Measurements from ENCODE around the gene NPRL2. TPM values are rescaled to one million over a fixed set of nuclear protein-coding genes. Genes with fewer than 3 reads are reported as not detected.

The NPRL2 gene
- total and polyA plus RNA-seq, 2 of the 13 experiments (the other 11 are each of a cell fraction or from before 2014, with no cell fraction given): 30.6 to 51.4 TPM

DNA sequence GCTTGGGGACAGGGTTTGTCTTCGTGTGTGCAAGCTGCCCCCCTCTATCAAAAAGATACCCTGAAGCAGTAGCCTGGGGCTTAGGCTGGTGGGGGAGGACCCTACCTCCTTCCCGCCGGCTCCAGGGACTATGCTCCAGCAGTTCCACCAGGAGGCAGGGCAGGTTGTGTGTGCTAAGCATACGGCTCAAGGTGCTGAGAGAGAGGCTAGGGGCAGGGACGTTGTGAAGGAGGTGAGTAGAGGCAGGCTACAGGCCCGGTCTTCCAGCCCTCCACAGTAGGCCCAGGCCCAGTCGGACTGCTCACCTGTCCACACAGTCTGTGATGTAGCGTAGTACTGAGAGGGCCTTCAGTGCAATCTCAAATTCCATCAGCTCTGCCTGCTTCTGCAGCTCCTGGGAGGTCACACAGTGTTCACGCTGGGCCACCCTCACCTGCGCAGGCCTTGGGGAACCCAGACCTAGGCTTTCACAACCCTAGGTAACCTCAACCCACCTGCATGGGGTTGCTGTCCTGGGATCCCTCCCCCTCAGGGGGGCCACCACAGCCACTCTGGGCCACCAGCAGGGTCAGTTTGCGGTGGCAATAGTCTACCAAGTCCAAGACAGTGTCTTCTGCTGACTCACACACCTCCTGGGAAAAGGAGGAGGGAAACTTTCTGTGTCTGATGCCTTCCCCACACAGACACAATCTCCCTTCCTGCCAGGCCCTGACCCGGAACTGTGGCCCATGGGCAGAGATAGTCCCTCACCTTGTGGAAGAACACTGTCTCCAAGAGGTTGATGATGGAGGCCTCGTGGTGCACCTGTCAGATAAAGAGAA, 7.6 kb downstream of the NPRL2 start (continued):
- TF ChIP-seq, protein P1, sequence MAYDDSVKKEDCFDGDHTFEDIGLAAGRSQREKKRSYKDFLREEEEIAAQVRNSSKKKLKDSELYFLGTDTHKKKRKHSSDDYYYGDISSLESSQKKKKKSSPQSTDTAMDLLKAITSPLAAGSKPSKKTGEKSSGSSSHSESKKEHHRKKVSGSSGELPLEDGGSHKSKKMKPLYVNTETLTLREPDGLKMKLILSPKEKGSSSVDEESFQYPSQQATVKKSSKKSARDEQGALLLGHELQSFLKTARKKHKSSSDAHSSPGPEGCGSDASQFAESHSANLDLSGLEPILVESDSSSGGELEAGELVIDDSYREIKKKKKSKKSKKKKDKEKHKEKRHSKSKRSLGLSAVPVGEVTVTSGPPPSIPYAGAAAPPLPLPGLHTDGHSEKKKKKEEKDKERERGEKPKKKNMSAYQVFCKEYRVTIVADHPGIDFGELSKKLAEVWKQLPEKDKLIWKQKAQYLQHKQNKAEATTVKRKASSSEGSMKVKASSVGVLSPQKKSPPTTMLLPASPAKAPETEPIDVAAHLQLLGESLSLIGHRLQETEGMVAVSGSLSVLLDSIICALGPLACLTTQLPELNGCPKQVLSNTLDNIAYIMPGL (CRISPR knock-in tag; IDR thresholded peaks at IDR 0.05; ENCODE audit: borderline replicate concordance in 1 of 2, low read depth in 1 of 2): no peak
- TF ChIP-seq, protein P2, sequence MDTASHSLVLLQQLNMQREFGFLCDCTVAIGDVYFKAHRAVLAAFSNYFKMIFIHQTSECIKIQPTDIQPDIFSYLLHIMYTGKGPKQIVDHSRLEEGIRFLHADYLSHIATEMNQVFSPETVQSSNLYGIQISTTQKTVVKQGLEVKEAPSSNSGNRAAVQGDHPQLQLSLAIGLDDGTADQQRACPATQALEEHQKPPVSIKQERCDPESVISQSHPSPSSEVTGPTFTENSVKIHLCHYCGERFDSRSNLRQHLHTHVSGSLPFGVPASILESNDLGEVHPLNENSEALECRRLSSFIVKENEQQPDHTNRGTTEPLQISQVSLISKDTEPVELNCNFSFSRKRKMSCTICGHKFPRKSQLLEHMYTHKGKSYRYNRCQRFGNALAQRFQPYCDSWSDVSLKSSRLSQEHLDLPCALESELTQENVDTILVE (CRISPR knock-in tag; IDR thresholded peaks at IDR 0.05): no peak
- TF ChIP-seq, protein P3, sequence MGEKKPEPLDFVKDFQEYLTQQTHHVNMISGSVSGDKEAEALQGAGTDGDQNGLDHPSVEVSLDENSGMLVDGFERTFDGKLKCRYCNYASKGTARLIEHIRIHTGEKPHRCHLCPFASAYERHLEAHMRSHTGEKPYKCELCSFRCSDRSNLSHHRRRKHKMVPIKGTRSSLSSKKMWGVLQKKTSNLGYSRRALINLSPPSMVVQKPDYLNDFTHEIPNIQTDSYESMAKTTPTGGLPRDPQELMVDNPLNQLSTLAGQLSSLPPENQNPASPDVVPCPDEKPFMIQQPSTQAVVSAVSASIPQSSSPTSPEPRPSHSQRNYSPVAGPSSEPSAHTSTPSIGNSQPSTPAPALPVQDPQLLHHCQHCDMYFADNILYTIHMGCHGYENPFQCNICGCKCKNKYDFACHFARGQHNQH (CRISPR knock-in tag; IDR thresholded peaks at IDR 0.05): no peak
- TF ChIP-seq HOMEZ (CRISPR knock-in tag; IDR thresholded peaks at IDR 0.05; ENCODE audit: low read depth): no peak
- no peak for TF ChIP-seq ZBTB1 (CRISPR knock-in tag; IDR thresholded peaks at IDR 0.05; ENCODE audit: borderline replicate concordance)
- TF ChIP-seq, protein P4, sequence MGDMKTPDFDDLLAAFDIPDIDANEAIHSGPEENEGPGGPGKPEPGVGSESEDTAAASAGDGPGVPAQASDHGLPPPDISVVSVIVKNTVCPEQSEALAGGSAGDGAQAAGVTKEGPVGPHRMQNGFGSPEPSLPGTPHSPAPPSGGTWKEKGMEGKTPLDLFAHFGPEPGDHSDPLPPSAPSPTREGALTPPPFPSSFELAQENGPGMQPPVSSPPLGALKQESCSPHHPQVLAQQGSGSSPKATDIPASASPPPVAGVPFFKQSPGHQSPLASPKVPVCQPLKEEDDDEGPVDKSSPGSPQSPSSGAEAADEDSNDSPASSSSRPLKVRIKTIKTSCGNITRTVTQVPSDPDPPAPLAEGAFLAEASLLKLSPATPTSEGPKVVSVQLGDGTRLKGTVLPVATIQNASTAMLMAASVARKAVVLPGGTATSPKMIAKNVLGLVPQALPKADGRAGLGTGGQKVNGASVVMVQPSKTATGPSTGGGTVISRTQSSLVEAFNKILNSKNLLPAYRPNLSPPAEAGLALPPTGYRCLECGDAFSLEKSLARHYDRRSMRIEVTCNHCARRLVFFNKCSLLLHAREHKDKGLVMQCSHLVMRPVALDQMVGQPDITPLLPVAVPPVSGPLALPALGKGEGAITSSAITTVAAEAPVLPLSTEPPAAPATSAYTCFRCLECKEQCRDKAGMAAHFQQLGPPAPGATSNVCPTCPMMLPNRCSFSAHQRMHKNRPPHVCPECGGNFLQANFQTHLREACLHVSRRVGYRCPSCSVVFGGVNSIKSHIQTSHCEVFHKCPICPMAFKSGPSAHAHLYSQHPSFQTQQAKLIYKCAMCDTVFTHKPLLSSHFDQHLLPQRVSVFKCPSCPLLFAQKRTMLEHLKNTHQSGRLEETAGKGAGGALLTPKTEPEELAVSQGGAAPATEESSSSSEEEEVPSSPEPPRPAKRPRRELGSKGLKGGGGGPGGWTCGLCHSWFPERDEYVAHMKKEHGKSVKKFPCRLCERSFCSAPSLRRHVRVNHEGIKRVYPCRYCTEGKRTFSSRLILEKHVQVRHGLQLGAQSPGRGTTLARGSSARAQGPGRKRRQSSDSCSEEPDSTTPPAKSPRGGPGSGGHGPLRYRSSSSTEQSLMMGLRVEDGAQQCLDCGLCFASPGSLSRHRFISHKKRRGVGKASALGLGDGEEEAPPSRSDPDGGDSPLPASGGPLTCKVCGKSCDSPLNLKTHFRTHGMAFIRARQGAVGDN (CRISPR knock-in tag; IDR thresholded peaks at IDR 0.05): peak; percentile 40; the same call in 1 of the 2 replicates
- no peak for TF ChIP-seq GLI4 (CRISPR knock-in tag; IDR thresholded peaks at IDR 0.05; ENCODE audit: borderline replicate concordance)
- no peak for TF ChIP-seq MAX (IDR thresholded peaks at IDR 0.05)
- 0 out of 2 replicates have a peak, but pooled peaks have one; percentile 32 for TF ChIP-seq ZBTB4 (CRISPR knock-in tag; IDR thresholded peaks at IDR 0.05; ENCODE audit: borderline replicate concordance)
- TF ChIP-seq TAF1 (CRISPR knock-in tag; IDR thresholded peaks at IDR 0.05): no peak
- no peak for TF ChIP-seq TOE1 (CRISPR knock-in tag; IDR thresholded peaks at IDR 0.05)

Data from HepG2 (cell line).